Activated CD4-positive, alpha-beta T cell treated with anti-CD3 and anti-CD28 coated beads, Interleukin-2, amount 10 ng/mL, durations not matched to agents 7 days and 5 days (primary cell): ENCODE data around the gene CCDC192. TPM values are rescaled to one million over a fixed set of nuclear protein-coding genes. Genes with fewer than 3 reads are reported as not detected.

Experiments
- CTCF ChIA-PET: fragments of 350-600 bp; sonication (Branson Sonifier 250); formaldehyde crosslinking; loops from one replicate; lab custom pipeline; 2021; ENCODE audit warnings: antibody characterized with exemption; lab: Charles Lee
- POLR2A ChIA-PET: fragments of 350-600 bp; sonication (Branson Sonifier 250); formaldehyde crosslinking; loops from one replicate; lab custom pipeline; 2021; ENCODE audit warnings: antibody characterized with exemption; lab: Charles Lee
- DNase-seq: peaks from one replicate; pipeline ENCODE4 v3.0.0-alpha.2; 2020
- H3K27ac Mint-ChIP-seq: one replicate; pipeline ENCODE4 v1.8.0; 2021; ENCODE audit warnings: mild to moderate bottlenecking, moderate library complexity, mixed read lengths
- H3K27me3 Mint-ChIP-seq: one replicate; pipeline ENCODE4 v1.8.0; 2021; ENCODE audit warnings: mixed read lengths
- H3K36me3 Mint-ChIP-seq: one replicate; pipeline ENCODE4 v1.8.0; 2021; ENCODE audit warnings: low read depth, mixed read lengths
- H3K4me1 Mint-ChIP-seq: one replicate; pipeline ENCODE4 v1.8.0; 2021; ENCODE audit warnings: mixed read lengths
- H3K4me3 Mint-ChIP-seq: one replicate; pipeline ENCODE4 v1.8.0; 2021; ENCODE audit warnings: mild to moderate bottlenecking, moderate library complexity, mixed read lengths
- H3K9me3 Mint-ChIP-seq: one replicate; pipeline ENCODE4 v1.8.0; 2021; ENCODE audit warnings: mixed read lengths
- total RNA-seq, 2 experiments: library from RNA; stranded (reverse); gene quantifications; one replicate each; pipeline ENCODE4 v1.2.3, GENCODE V29; 2021

The CCDC192 gene
- total RNA-seq, 2 experiments from 2014 or later = not detected

- Mint-ChIP-seq H3K9me3 (no peaks in the 10 kb centered on the region), H3K4me3 (peak overlapping the region; percentile 4), H3K27ac (peak overlapping the region; percentile 67), H3K4me1 (peaks cover 11% of the 10 kb centered on the region), H3K27me3 (no peaks in the 10 kb centered on the region), H3K36me3 (no peaks in the 10 kb centered on the region)
- CTCF ChIA-PET = interaction anchor here (1.3 kb wide), 1 partner anchor 9 kb away, joined by 3 read pairs; no protein-coding TSS in a partner anchor
- POLR2A ChIA-PET = no interaction called here
- DNase-seq = peak; percentile 21
Observed at GRCh38 chr5:127916885-127917573, 213.8 kb downstream of the CCDC192 start.

- H3K4me1 Mint-ChIP-seq = peaks cover 11% of the 10 kb centered on the region
- ChIA-PET CTCF (no interaction called here), POLR2A (no interaction called here)
Observed at GRCh38 chr5:127919006-127919796, 216.0 kb downstream of the CCDC192 start.

DNA sequence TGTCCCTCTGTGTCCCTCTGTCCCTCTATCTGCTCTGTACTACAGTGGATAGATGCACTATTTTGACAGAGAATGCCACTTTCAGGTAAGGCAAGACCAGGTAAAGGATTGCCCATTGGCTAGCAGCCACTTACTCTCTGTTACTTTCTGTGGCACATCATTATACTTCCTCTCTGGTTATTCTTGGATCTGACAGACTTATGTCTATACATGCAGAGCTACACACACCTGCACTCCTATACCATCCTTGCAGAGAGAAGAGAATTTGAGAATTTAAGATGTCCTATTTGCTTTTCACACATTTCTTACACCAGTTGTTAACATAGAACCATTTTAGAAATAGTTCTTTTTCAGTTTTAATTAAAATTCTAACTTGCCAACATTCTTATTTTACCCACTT, 216.6 kb downstream of the CCDC192 start:
- H3K27ac Mint-ChIP-seq = no peak overlapping the region
- DNase-seq = no peak
- H3K9me3 Mint-ChIP-seq = no peaks in the 10 kb centered on the region
- ChIA-PET CTCF (no interaction called here), POLR2A (no interaction called here)
- H3K36me3 Mint-ChIP-seq = no peaks in the 10 kb centered on the region
- no peaks in the 10 kb centered on the region for H3K27me3 Mint-ChIP-seq
- H3K4me1 Mint-ChIP-seq = peaks cover 11% of the 10 kb centered on the region
- H3K4me3 Mint-ChIP-seq = no peak overlapping the region

More at GRCh38 chr5:127919006-127919796, 216.0 kb downstream of the CCDC192 start:
- no peak for DNase-seq
- Mint-ChIP-seq H3K36me3 (no peaks in the 10 kb centered on the region), H3K4me3 (no peak overlapping the region), H3K27ac (no peak overlapping the region), H3K9me3 (no peaks in the 10 kb centered on the region), H3K27me3 (no peaks in the 10 kb centered on the region)

DNA sequence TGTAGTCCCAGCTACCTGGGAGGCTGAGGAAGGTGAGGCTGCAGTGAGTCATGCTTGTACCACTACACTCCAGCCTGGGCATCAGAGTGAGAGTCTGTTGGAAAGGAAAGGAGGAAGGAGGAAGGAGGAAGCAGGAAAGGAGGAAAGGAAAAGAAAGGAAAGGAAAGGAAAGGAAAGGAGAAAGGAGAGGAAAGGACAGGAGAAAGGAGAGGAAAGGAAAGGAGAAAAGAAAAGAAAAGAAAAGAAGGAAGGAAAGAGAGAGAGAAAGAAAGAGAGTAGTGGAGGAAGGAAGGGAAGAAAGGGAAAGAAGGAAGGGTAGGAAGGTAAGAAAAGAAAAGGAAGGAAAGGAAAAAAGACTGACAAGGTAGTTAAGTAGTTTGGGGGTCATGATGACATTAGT, 217.7 kb downstream of the CCDC192 start:
- no peaks in the 10 kb centered on the region for H3K36me3 Mint-ChIP-seq
- ChIA-PET POLR2A (no interaction called here), CTCF (no interaction called here)
- H3K4me1 Mint-ChIP-seq = peaks cover 11% of the 10 kb centered on the region
- no peaks in the 10 kb centered on the region for H3K27me3 Mint-ChIP-seq
- no peak for DNase-seq
- no peak overlapping the region for H3K27ac Mint-ChIP-seq
- H3K4me3 Mint-ChIP-seq = no peak overlapping the region
- no peaks in the 10 kb centered on the region for H3K9me3 Mint-ChIP-seq

GRCh38 chr5:127922603-127923002, 219.4 kb downstream of the CCDC192 start:
- no peaks in the 10 kb centered on the region for H3K36me3 Mint-ChIP-seq
- ChIA-PET CTCF (interaction anchor here (0.9 to 1.6 kb wide), 3 partner anchors 10 to 137 kb away, joined by 3 to 4 read pairs (median 3); no protein-coding TSS in a partner anchor), POLR2A (no interaction called here)
- DNase-seq = no peak
- H3K4me3 Mint-ChIP-seq = no peak overlapping the region
- H3K9me3 Mint-ChIP-seq = no peaks in the 10 kb centered on the region
- H3K4me1 Mint-ChIP-seq = no peaks in the 10 kb centered on the region
- no peak overlapping the region for H3K27ac Mint-ChIP-seq
- H3K27me3 Mint-ChIP-seq = no peaks in the 10 kb centered on the region

GRCh38 chr5:127923804-127924570, 220.8 kb downstream of the CCDC192 start:
- Mint-ChIP-seq H3K9me3 (no peaks in the 10 kb centered on the region), H3K27ac (no peak overlapping the region), H3K4me3 (no peak overlapping the region), H3K4me1 (no peaks in the 10 kb centered on the region), H3K36me3 (no peaks in the 10 kb centered on the region), H3K27me3 (no peaks in the 10 kb centered on the region)
- DNase-seq = no peak
- CTCF ChIA-PET = no interaction called here
- POLR2A ChIA-PET = no interaction called here

GRCh38 chr5:127924606-127925005, 221.4 kb downstream of the CCDC192 start:
- no peaks in the 10 kb centered on the region for H3K4me1 Mint-ChIP-seq
- no peak for DNase-seq
- H3K27ac Mint-ChIP-seq = no peak overlapping the region
- H3K36me3 Mint-ChIP-seq = no peaks in the 10 kb centered on the region
- ChIA-PET POLR2A (no interaction called here), CTCF (no interaction called here)
- H3K27me3 Mint-ChIP-seq = no peaks in the 10 kb centered on the region
- H3K9me3 Mint-ChIP-seq = no peaks in the 10 kb centered on the region
- H3K4me3 Mint-ChIP-seq = no peak overlapping the region

GRCh38 chr5:127925916-127926315, 222.7 kb downstream of the CCDC192 start:
- ChIA-PET POLR2A (no interaction called here), CTCF (interaction anchor here (1.2 kb wide), 1 partner anchor 9 kb away, joined by 3 read pairs; no protein-coding TSS in a partner anchor)
- Mint-ChIP-seq H3K4me3 (no peak overlapping the region), H3K9me3 (no peaks in the 10 kb centered on the region), H3K27ac (no peak overlapping the region), H3K4me1 (no peaks in the 10 kb centered on the region), H3K27me3 (no peaks in the 10 kb centered on the region), H3K36me3 (no peaks in the 10 kb centered on the region)
- no peak for DNase-seq

DNA sequence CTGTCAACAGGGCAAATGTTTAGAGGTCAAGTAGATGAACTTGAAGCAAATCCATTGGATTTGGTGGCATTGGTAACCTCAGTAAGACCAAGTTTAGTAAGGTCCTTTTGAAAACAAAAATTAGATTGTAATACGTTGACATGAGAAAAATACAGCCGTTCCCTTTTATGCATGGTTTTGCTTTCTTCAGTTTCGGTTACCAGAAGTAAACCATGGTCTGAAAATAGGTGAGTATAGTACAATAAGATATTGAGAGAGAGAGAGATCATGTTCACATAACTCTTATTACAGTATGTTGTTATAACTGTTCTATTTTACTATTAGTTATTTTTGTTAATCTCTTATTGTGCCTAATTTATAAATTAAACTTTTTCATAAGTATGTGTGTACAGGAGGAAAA, 223.8 kb downstream of the CCDC192 start:
- ChIA-PET POLR2A (no interaction called here), CTCF (no interaction called here)
- Mint-ChIP-seq H3K27me3 (no peaks in the 10 kb centered on the region), H3K27ac (no peak overlapping the region), H3K4me3 (no peak overlapping the region), H3K9me3 (no peaks in the 10 kb centered on the region), H3K36me3 (no peaks in the 10 kb centered on the region), H3K4me1 (no peaks in the 10 kb centered on the region)
- no peak for DNase-seq

- DNase-seq = no peak
- no peak overlapping the region for H3K27ac Mint-ChIP-seq
- no peak overlapping the region for H3K4me3 Mint-ChIP-seq
- no peaks in the 10 kb centered on the region for H3K36me3 Mint-ChIP-seq
- ChIA-PET CTCF (interaction anchor here (0.6 to 0.7 kb wide), 3 partner anchors 13 to 355 kb away, joined by 3 to 4 read pairs (median 3); no protein-coding TSS in a partner anchor), POLR2A (interaction anchor here (0.7 kb wide), 1 partner anchor 365 kb away, joined by 3 read pairs; no protein-coding TSS in a partner anchor)
- H3K4me1 Mint-ChIP-seq = no peaks in the 10 kb centered on the region
- no peaks in the 10 kb centered on the region for H3K9me3 Mint-ChIP-seq
- H3K27me3 Mint-ChIP-seq = no peaks in the 10 kb centered on the region
Observed at GRCh38 chr5:127928053-127928452, 224.9 kb downstream of the CCDC192 start.

DNA sequence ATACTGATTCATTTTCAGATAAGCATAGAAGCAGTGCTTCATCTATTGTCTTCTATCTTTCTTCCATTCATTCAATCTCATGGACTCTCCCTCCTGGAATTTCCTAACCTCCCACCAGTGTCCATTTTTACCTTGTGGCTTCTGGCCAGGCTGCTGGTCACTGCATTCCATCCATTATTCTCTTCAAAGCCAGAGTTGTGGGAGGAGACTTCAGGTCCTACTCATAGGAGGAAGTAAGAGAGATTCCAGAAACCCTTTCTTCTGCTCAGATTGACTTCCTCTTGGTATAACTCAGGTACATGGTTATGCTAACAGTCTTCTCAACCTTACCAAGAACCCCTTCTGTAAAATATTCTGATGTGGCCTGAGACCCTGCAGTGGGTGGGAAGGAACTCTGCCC, 227.1 kb downstream of the CCDC192 start:
- no peaks in the 10 kb centered on the region for H3K9me3 Mint-ChIP-seq
- CTCF ChIA-PET = interaction anchor here (0.8 kb wide), 1 partner anchor 10 kb away, joined by 3 read pairs; no protein-coding TSS in a partner anchor
- DNase-seq = no peak
- no peak overlapping the region for H3K27ac Mint-ChIP-seq
- POLR2A ChIA-PET = no interaction called here
- H3K36me3 Mint-ChIP-seq = no peaks in the 10 kb centered on the region
- H3K27me3 Mint-ChIP-seq = no peaks in the 10 kb centered on the region
- H3K4me1 Mint-ChIP-seq = no peaks in the 10 kb centered on the region
- no peak overlapping the region for H3K4me3 Mint-ChIP-seq

DNA sequence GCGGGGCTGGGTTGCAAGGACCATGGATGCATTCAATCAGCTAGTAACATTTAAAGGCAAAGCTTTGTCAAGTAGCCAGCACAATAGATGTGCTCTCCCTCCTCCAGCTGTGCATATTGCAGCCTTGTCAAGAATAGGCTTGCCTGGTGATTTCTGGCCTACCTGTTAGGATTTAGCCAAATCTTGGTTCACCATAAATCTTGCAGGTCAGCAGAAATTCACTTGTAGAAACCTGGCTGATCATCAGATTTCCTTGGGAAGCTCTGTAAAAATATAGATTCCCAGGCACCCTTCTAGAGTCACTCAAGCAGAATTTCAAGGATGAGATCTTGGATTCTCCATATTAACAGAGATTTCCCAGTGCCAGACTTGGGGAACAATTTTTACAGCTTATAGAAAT, 228.2 kb downstream of the CCDC192 start:
- no peaks in the 10 kb centered on the region for H3K27me3 Mint-ChIP-seq
- no peaks in the 10 kb centered on the region for H3K9me3 Mint-ChIP-seq
- no peaks in the 10 kb centered on the region for H3K36me3 Mint-ChIP-seq
- H3K27ac Mint-ChIP-seq = no peak overlapping the region
- CTCF ChIA-PET = no interaction called here
- no peak for DNase-seq
- H3K4me1 Mint-ChIP-seq = no peaks in the 10 kb centered on the region
- POLR2A ChIA-PET = no interaction called here
- H3K4me3 Mint-ChIP-seq = no peak overlapping the region
